Effector memory CD8-positive, alpha-beta T cell (primary cell): ENCODE results near the gene PLPP4.

Experiments used
- ATAC-seq: fragments of 150-1000 bp; cut with Tn5 transposase; replicated peaks from 2 replicates; pipeline ENCODE4 v1.10.0; 2021; ENCODE audit warnings: mild to moderate bottlenecking, moderate library complexity
- DNase-seq, 3 experiments: peaks; one replicate each; pipeline ENCODE4 v3.0.0; 2021
- H3K27ac Mint-ChIP-seq, 2 donors: one replicate each; pipeline ENCODE4 v1.8.0; 2022; ENCODE audit warnings: mild to moderate bottlenecking in 2 of 2, mixed read lengths in 2 of 2, moderate library complexity in 2 of 2
- H3K27me3 Mint-ChIP-seq, 2 donors: one replicate each; pipeline ENCODE4 v1.8.0; 2022; ENCODE audit warnings: mixed read lengths in 2 of 2
- H3K36me3 Mint-ChIP-seq: one replicate; pipeline ENCODE4 v1.8.0; 2022; ENCODE audit warnings: mild to moderate bottlenecking, moderate library complexity, mixed read lengths; ENCODE audit not compliant: insufficient read depth
- H3K4me1 Mint-ChIP-seq, 2 donors: one replicate each; pipeline ENCODE4 v1.8.0; 2022; ENCODE audit warnings: low read depth in 2 of 2, mixed read lengths in 2 of 2
- H3K4me3 Mint-ChIP-seq, 2 donors: one replicate each; pipeline ENCODE4 v1.8.0; 2022; ENCODE audit warnings: mild to moderate bottlenecking in 2 of 2, mixed read lengths in 2 of 2, moderate library complexity in 2 of 2
- H3K9me3 Mint-ChIP-seq, 2 donors: one replicate each; pipeline ENCODE4 v1.8.0; 2022; ENCODE audit warnings: mixed read lengths in 2 of 2

PLPP4 gene

DNA sequence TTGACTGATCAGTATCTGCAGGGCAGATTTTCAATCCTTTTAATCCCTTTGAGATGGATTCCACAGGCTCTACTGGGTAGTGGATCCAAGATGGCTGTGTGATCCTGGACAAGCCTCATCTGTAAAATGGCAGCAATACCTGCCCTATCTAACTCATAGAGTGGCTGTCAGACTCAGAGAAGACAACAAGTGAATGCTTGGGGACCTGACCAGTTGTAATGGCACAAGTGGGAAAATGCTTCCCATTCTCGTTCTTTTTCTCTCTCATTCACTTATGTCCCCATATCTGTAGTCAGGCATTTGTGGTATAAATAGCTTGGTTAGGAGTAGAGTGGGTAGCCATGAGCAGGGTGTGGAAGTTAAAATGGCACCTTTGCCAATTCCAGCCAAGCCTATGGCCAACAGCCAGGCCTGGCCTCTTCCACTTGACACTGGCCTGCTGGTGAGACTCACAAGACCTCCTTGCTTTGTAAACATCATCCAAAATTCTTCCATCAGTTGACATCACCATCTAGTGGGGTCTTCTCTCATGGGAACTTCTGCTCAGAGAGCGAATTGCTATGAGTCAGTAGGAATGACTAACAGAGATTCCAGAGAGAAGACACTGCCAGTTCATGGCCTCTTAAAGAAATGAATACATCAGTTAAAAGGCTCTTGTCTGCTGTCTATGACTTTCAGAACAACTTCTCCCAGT is 150.1 kb downstream of the PLPP4 start:
- no peaks in the 10 kb centered on the region for H3K36me3 Mint-ChIP-seq
- ATAC-seq = no peak
- no peaks in the 10 kb centered on the region for H3K4me1 Mint-ChIP-seq
- H3K9me3 Mint-ChIP-seq = no peaks in the 10 kb centered on the region
- H3K4me3 Mint-ChIP-seq = no peak overlapping the region
- no peak for DNase-seq
- H3K27ac Mint-ChIP-seq = no peak overlapping the region
- H3K27me3 Mint-ChIP-seq = no peaks in the 10 kb centered on the region

DNA sequence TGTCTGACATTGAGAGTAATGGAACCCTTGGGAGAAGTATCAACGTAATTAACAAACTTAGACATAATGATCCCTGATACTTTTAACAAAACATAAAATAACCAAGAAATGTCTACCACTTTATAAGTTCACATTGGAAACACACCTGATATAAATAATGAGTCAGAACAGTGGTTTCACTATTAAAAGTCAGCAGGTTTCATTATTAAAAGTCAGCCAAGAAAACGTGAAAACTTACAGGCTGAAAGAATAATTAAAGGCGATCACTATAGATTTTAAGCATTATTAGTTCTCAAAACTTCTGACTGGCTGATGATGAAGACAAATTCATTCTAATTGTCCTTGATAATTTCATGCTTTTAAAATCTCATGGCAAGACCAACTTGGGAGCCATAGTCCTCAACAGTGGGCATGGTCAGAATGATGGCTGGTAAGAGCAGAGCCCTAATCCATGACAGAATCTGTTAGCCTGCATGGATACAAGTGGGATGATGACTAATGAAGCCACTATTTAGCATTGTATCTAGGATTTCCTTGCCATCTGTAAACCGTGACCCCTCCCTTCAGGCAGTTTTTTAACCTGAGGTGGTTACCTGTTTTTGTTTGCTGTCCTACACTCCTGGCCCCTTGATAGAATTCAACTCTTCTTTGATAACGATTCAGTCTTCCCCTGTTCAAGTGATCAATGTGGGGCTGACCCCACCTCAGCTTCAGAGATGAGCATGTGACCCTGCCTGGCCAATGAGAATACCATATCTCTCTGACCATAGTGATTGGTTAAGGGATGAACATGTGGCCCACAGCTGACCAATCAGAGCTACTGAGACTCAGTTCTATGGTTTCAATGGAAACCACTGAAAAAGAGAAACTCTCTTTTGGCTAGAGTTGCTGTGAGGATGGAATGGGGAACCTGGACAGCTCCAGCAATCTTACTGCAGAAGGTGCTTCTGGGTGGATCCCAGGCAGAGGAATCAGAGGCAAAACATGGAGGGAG is 151.0 kb downstream of the PLPP4 start:
- ATAC-seq (no peak), DNase-seq (no peak)
- Mint-ChIP-seq H3K27ac (no peak overlapping the region), H3K4me1 (no peaks in the 10 kb centered on the region), H3K9me3 (no peaks in the 10 kb centered on the region), H3K36me3 (no peaks in the 10 kb centered on the region), H3K27me3 (no peaks in the 10 kb centered on the region), H3K4me3 (no peak overlapping the region)

DNA sequence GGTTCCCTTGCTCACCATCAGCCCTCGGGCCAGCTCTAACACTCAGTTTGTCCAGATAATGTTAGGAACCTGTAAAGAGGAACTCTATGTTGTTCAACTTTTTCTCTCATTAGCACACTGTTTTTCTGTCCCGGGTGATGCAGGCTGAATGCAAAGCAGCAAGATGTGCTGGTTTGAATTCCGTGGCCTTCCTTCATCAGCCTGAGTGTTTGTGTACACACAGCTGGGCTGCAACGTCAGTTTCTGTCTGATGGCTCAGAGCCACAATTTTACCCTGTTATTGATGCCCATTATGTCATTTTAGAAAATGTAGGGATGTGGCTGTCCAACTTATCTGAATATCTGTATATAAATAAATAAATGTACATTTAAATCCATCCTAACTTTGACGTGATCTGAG is 152.0 kb downstream of the PLPP4 start:
- no peaks in the 10 kb centered on the region for H3K36me3 Mint-ChIP-seq
- no peak overlapping the region for H3K4me3 Mint-ChIP-seq
- ATAC-seq = no peak
- H3K9me3 Mint-ChIP-seq = no peaks in the 10 kb centered on the region
- no peak overlapping the region for H3K27ac Mint-ChIP-seq
- H3K27me3 Mint-ChIP-seq = no peaks in the 10 kb centered on the region
- H3K4me1 Mint-ChIP-seq = no peaks in the 10 kb centered on the region
- no peak for DNase-seq

DNA sequence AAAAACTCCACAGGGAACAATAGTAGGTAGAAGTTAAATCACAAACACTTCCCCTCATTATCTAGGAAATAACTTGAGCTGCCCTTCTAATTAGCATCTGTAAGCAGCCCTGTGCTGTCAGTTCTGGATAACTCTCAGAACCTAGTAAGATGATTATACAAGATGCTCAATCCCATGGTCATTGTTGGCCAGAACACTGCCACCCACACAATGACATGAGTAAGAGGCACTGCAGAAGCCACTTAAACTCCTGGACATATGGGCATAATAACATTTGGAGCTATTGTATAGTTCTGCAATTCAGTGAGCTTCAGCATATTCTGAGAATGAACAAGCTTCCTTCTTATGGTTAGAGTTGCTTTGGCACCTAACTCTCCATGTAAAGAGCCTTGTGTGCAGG is 153.8 kb downstream of the PLPP4 start:
- no peaks in the 10 kb centered on the region for H3K9me3 Mint-ChIP-seq
- no peak for DNase-seq
- ATAC-seq = no peak

DNA sequence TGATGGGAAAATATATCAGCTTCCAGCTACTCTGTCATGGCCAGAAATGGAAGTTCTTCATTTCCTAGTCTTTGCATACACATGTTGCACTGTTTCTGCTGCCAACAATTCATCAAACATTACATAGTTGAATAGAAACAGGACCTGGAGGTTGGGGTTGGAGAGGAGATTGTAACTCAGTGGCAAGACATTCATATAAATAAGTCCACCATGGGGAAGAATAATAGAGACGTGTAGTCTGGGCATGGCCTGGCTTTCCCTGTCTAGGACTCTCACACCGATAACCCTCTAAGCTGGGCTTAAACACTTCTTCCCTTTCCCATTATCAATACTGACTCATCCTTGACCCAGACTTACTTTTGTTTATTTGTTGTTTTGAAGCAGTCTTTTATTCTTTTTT is 155.7 kb downstream of the PLPP4 start:
- Mint-ChIP-seq H3K36me3 (no peaks in the 10 kb centered on the region), H3K4me1 (no peaks in the 10 kb centered on the region), H3K27ac (no peak overlapping the region), H3K4me3 (no peak overlapping the region), H3K9me3 (no peaks in the 10 kb centered on the region), H3K27me3 (no peaks in the 10 kb centered on the region)
- no peak for ATAC-seq
- no peak for DNase-seq

More for the DNA sequence above, 153.8 kb downstream of the PLPP4 start:
- no peak overlapping the region for H3K27ac Mint-ChIP-seq
- H3K36me3 Mint-ChIP-seq = no peaks in the 10 kb centered on the region
- H3K4me3 Mint-ChIP-seq = no peak overlapping the region
- H3K27me3 Mint-ChIP-seq = no peaks in the 10 kb centered on the region
- H3K4me1 Mint-ChIP-seq = no peaks in the 10 kb centered on the region

DNA sequence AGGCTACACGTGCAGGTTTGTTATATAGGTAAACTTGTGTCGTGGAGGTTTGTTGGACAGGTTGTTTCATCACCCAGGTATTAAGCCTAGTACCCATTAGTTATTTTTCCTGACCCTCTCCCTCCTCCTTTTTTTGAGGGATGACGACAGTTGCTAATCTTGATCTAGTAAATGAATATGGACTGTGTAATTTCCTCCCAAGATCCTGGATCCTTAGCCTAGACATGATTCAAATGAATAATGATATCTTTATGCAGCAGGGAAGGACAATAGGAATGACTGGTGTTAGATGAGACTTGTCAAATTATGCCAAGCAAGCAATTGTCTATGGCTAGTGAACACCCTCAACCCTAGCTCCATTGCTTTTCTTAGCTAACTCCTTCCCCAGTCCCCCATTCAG is 156.2 kb downstream of the PLPP4 start:
- H3K9me3 Mint-ChIP-seq = no peaks in the 10 kb centered on the region
- no peaks in the 10 kb centered on the region for H3K36me3 Mint-ChIP-seq
- DNase-seq = no peak
- no peaks in the 10 kb centered on the region for H3K4me1 Mint-ChIP-seq
- ATAC-seq = no peak
- H3K27me3 Mint-ChIP-seq = no peaks in the 10 kb centered on the region
- no peak overlapping the region for H3K4me3 Mint-ChIP-seq
- no peak overlapping the region for H3K27ac Mint-ChIP-seq

DNA sequence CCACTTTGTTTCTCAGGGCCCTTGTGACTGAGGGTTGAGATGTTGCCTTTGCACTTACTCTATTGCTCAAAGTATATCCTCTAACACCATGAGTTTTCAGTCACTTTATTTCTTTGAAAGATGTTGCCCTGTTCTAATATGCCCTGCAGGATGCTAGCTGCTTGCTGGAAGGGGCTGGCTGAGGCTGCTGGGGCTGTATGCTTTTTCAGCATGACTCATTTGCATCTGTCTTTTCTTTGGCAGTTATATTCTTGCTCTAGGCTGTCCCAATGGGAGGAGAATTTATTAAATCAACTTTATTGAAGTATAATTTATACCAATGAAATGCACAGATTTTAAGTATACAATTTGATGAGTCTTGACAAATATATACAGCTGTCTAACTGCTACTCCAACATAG is 157.7 kb downstream of the PLPP4 start:
- ATAC-seq (no peak), DNase-seq (no peak)
- H3K27ac Mint-ChIP-seq = no peak overlapping the region
- H3K36me3 Mint-ChIP-seq = no peaks in the 10 kb centered on the region
- H3K4me3 Mint-ChIP-seq = no peak overlapping the region
- no peaks in the 10 kb centered on the region for H3K27me3 Mint-ChIP-seq
- no peaks in the 10 kb centered on the region for H3K4me1 Mint-ChIP-seq
- H3K9me3 Mint-ChIP-seq = no peaks in the 10 kb centered on the region

DNA sequence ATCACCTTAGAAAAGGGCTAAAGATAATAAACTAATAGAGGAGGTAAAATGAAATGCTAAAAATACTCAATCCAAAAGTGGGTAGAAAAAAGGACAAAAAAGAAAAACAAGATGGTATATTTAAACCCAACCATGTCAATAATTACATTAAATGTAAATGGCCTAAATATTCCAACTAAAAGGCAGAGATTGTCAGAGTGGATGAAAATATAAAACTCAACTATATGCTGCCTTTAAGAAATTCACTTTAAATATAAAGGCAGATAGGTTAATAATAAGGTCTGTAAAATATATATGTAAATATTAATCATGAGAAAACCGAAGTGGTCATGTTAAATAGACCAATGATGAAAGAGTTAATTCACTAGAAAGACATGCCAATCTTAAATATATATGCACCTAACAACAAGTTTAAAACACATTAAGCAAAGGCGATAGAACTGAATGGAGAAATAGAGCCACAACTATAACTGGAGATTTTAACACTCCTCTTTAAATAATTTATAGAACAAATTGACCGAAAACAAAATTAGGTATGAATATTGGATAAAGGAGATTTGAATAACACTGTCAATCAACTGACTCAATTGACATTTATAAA is 159.4 kb downstream of the PLPP4 start:
- H3K4me1 Mint-ChIP-seq = no peaks in the 10 kb centered on the region
- no peaks in the 10 kb centered on the region for H3K27me3 Mint-ChIP-seq
- peaks cover 0 to 3% of the 10 kb centered on the region in 2 donors for H3K9me3 Mint-ChIP-seq
- DNase-seq (no peak), ATAC-seq (no peak)
- H3K27ac Mint-ChIP-seq = no peak overlapping the region
- H3K4me3 Mint-ChIP-seq = no peak overlapping the region
- H3K36me3 Mint-ChIP-seq = no peaks in the 10 kb centered on the region

DNA sequence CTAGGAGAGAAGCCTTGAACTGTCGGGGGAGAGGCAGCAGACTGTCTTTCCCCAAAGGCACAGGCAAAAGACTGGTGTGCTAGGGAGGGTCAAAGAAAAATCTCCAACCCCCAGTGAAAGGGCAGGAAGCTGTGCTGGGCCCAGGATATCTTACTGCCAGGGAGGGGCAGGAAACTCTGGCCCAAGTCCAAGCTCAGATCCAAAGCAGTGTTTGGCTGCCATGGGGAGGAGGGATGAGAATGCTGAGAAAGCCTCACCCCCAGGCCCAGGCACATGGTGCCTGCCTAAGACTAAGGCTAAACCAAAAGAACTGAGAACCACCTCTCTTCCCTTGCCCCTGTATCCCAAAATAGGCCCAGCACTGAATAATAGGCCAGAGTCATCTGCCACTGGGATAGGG is 171.2 kb downstream of the PLPP4 start:
- no peaks in the 10 kb centered on the region for H3K36me3 Mint-ChIP-seq
- no peaks in the 10 kb centered on the region for H3K4me1 Mint-ChIP-seq
- peaks cover 5 to 9% of the 10 kb centered on the region in 2 donors for H3K27me3 Mint-ChIP-seq
- DNase-seq (no peak), ATAC-seq (no peak)
- no peak overlapping the region for H3K27ac Mint-ChIP-seq
- H3K4me3 Mint-ChIP-seq = no peak overlapping the region
- H3K9me3 Mint-ChIP-seq = no peaks in the 10 kb centered on the region

DNA sequence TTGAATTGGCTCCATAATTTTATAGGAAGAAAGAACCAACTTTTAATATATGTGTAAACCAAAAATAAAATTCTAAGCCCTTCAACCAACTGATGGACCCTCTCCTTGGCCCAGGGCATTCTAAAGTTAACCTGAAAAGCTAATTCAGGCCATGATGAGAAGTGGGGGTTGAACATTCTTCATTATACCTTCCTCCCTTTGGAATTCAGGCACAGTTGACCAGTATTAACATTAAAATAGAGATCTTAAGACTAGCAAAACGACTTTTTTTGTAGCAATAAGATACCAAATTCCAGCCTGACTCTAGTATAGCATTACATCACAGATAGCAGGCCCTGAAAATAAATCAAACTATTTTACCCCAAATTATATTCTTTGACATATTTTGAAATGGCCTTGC is 173.2 kb downstream of the PLPP4 start:
- DNase-seq = no peak
- ATAC-seq = no peak
- no peaks in the 10 kb centered on the region for H3K4me1 Mint-ChIP-seq
- no peak overlapping the region for H3K27ac Mint-ChIP-seq
- H3K4me3 Mint-ChIP-seq = no peak overlapping the region
- peaks cover 5 to 16% of the 10 kb centered on the region in 2 donors for H3K27me3 Mint-ChIP-seq
- H3K36me3 Mint-ChIP-seq = no peaks in the 10 kb centered on the region
- no peaks in the 10 kb centered on the region for H3K9me3 Mint-ChIP-seq

DNA sequence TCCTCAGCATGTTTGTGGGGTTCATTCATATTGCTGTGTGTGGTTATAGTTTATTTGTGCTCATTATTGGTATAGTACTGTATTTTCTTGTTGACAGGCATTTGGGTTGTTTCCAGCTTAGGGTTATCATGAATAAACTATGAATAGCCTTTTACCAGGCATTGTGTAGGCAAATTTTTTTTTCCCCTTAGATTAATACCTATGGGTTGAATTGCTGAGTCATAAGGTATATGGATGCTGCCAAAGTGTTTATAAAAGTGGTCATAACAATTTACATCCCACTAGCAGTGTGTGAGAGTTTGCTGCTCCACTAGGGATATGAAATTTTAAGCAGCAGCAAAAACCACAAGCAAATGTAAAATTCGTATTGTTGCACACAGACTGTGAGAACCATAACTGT is 175.0 kb downstream of the PLPP4 start:
- ATAC-seq (no peak), DNase-seq (no peak)
- H3K27me3 Mint-ChIP-seq = peaks cover 5 to 16% of the 10 kb centered on the region in 2 donors
- H3K9me3 Mint-ChIP-seq = no peaks in the 10 kb centered on the region
- no peak overlapping the region for H3K4me3 Mint-ChIP-seq
- no peaks in the 10 kb centered on the region for H3K4me1 Mint-ChIP-seq
- H3K27ac Mint-ChIP-seq = no peak overlapping the region
- no peaks in the 10 kb centered on the region for H3K36me3 Mint-ChIP-seq

DNA sequence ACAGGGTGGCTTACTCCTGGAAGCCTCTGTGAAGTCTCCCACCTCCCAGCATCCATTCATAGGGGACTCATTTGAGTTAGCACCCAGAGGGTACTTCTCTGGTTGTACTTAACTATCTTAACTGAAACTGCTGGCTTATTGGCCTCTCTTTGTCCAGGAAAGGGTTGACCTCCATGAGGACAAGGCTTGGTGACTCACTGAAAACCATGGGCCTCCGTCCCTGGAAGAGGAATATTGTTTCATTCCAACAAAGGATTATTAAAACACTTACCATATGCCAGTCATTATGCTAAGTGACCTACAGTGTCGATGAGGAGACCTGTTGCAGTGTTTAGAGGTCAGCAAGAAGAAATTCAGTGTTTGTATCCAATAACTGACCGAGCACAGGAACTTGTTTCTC is 175.9 kb downstream of the PLPP4 start:
- H3K9me3 Mint-ChIP-seq = no peaks in the 10 kb centered on the region
- no peak for DNase-seq
- no peaks in the 10 kb centered on the region for H3K4me1 Mint-ChIP-seq
- H3K27ac Mint-ChIP-seq = no peak overlapping the region
- peaks cover 5 to 10% of the 10 kb centered on the region in 2 donors for H3K27me3 Mint-ChIP-seq
- no peak overlapping the region for H3K4me3 Mint-ChIP-seq
- no peak for ATAC-seq
- no peaks in the 10 kb centered on the region for H3K36me3 Mint-ChIP-seq

DNA sequence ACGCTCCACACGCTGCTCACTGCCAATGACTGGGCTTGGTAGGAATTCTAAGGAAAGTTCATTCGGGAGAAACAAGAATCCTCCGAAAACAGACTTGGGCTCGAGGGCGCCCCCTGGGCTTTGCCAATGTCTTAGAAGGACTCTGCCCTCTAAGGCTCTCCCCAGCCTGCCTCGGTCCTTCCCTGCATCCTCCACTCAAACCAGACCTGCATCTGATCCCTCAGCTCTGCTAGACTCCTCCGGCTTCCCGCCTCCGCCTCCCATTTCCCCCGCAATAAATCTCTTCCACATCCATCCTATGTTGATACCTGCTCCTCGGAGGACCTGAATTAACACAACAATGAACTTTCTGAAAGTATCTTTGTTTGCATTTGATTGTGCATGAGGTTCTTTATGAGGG is 177.6 kb downstream of the PLPP4 start:
- H3K4me3 Mint-ChIP-seq = no peak overlapping the region

More for the DNA sequence above, 177.6 kb downstream of the PLPP4 start:
- Mint-ChIP-seq H3K27me3 (peaks cover 0 to 7% of the 10 kb centered on the region in 2 donors), H3K27ac (no peak overlapping the region), H3K4me1 (no peaks in the 10 kb centered on the region), H3K36me3 (no peaks in the 10 kb centered on the region), H3K9me3 (peaks cover 0 to 2% of the 10 kb centered on the region in 2 donors)
- ATAC-seq = no peak
- no peak for DNase-seq
